Measurements from ENCODE around the gene INTS14.

Gene INTS14

GRCh38 chr15:65631503-65631902, 20.6 kb upstream of the INTS14 start:
- no peaks in the 10 kb centered on the region for H3K4me1 ChIP-seq (ENCODE audit: control insufficient read depth, insufficient read depth, low read depth, low read length)
- no peak overlapping the region for H4K91ac ChIP-seq (ENCODE audit: low read length)
- H3K9ac ChIP-seq (ENCODE audit: low read length): no peak overlapping the region
- H2BK5ac ChIP-seq (ENCODE audit: low read depth, low read length, poor library complexity, severe bottlenecking): no peak overlapping the region
- no peaks in the 10 kb centered on the region for H3K79me1 ChIP-seq (replicated peaks; ENCODE audit: low read length, poor library complexity, severe bottlenecking)
- no peak overlapping the region for H3K18ac ChIP-seq (ENCODE audit: low read depth in 1 of 2, low read length in 2 of 2)
- H3K23ac ChIP-seq (ENCODE audit: low read length in 2 of 2): no peak overlapping the region
- H3K27me3 ChIP-seq (ENCODE audit: control insufficient read depth in 1 of 2, insufficient read depth in 1 of 2, low read length in 2 of 2): no peaks in the 10 kb centered on the region
- H3K9me3 ChIP-seq (ENCODE audit: control insufficient read depth, low read length): no peaks in the 10 kb centered on the region
- no peak for DNase-seq
- H3K36me3 ChIP-seq (ENCODE audit: control insufficient read depth in 1 of 2, insufficient read depth in 2 of 2, low read depth in 1 of 2, low read length in 2 of 2): no peaks in the 10 kb centered on the region
- no peak overlapping the region for H4K8ac ChIP-seq (ENCODE audit: low read length)
- no peak overlapping the region for H2BK120ac ChIP-seq (ENCODE audit: low read depth, low read length)
- no peak overlapping the region for H2AFZ ChIP-seq (ENCODE audit: low read depth, low read length)
- H2AK5ac ChIP-seq (ENCODE audit: low read length, severe bottlenecking): no peak overlapping the region
- no peak overlapping the region for H3K4ac ChIP-seq (ENCODE audit: low read depth in 1 of 2, low read length in 2 of 2)
- H3K14ac ChIP-seq (ENCODE audit: low read length in 2 of 2): no peak overlapping the region
- H2BK15ac ChIP-seq (ENCODE audit: low read depth, poor library complexity, severe bottlenecking): no peak overlapping the region
- H3K4me2 ChIP-seq (ENCODE audit: low read length, poor library complexity, severe bottlenecking): no peak overlapping the region
- no peak overlapping the region for H3K27ac ChIP-seq (ENCODE audit: low read length, poor library complexity, severe bottlenecking)
- H3K4me3 ChIP-seq (ENCODE audit: insufficient read depth in 1 of 2, low read depth in 1 of 2, low read length in 2 of 2): no peak overlapping the region
- no peak overlapping the region for H2BK12ac ChIP-seq (ENCODE audit: low read length in 2 of 2)
- 95% methylated on average over 6 of the region's 6 CpGs for WGBS

DNA sequence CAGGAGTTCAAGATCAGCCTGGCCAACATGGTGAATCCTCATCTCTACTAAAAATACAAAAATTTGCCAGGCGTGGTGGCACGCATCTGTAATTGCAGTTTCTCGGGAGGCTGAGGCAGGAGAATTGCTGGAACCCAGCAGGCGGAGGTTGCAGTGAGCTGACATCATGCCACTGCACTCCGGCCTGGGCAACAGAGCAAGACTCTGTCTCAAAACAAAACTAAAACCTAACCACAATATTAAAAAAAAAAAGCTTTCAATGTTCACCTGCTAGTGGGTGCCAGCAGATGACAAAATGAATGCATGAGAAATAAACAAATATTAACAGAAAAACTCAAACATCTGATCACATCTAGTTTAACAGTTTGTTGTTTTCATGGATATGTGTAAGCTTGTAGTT, 19.8 kb upstream of the INTS14 start:
- Histone ChIP-seq H3K9me3 (ENCODE audit: control insufficient read depth, low read length) (no peaks in the 10 kb centered on the region), H3K27me3 (ENCODE audit: control insufficient read depth in 1 of 2, insufficient read depth in 1 of 2, low read length in 2 of 2) (no peaks in the 10 kb centered on the region)

DNA sequence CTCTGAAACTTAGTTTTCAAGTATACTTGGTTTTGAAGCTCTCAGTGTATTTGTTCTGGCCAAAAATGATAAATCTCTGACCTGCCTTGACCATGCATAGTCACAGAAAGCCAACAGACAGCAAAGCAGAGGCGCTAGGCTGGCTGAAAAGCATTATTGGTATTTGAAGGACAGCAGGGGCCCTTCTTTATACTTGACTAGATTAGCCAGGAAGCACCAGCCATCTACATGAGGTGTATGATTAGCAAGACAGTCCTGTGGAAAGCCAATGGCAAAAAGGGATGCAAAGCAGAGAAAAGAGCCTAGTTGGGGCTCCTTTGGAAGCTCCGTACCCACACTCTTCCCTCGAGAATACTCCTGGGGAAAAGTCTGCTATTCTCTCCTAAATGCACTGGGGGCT, 18.6 kb upstream of the INTS14 start:
- Histone ChIP-seq H3K4me3 (ENCODE audit: insufficient read depth in 1 of 2, low read depth in 1 of 2, low read length in 2 of 2) (no peak overlapping the region), H4K91ac (ENCODE audit: low read length) (no peak overlapping the region), H2BK12ac (ENCODE audit: low read length in 2 of 2) (no peak overlapping the region), H3K18ac (ENCODE audit: low read depth in 1 of 2, low read length in 2 of 2) (no peak overlapping the region), H3K4ac (ENCODE audit: low read depth in 1 of 2, low read length in 2 of 2) (no peak overlapping the region), H2BK120ac (ENCODE audit: low read depth, low read length) (no peak overlapping the region), H3K9me3 (ENCODE audit: control insufficient read depth, low read length) (no peaks in the 10 kb centered on the region), H3K4me2 (ENCODE audit: low read length, poor library complexity, severe bottlenecking) (no peak overlapping the region), H2BK5ac (ENCODE audit: low read depth, low read length, poor library complexity, severe bottlenecking) (no peak overlapping the region), H2BK15ac (ENCODE audit: low read depth, poor library complexity, severe bottlenecking) (no peak overlapping the region), H3K4me1 (ENCODE audit: control insufficient read depth, insufficient read depth, low read depth, low read length) (no peaks in the 10 kb centered on the region), H3K23ac (ENCODE audit: low read length in 2 of 2) (no peak overlapping the region), H3K27me3 (ENCODE audit: control insufficient read depth in 1 of 2, insufficient read depth in 1 of 2, low read length in 2 of 2) (no peaks in the 10 kb centered on the region), H3K9ac (ENCODE audit: low read length) (no peak overlapping the region), H3K79me1 (replicated peaks; ENCODE audit: low read length, poor library complexity, severe bottlenecking) (no peaks in the 10 kb centered on the region), H3K27ac (ENCODE audit: low read length, poor library complexity, severe bottlenecking) (no peak overlapping the region), H3K36me3 (ENCODE audit: control insufficient read depth in 1 of 2, insufficient read depth in 2 of 2, low read depth in 1 of 2, low read length in 2 of 2) (peaks cover 12 to 19% of the 10 kb centered on the region in 2 experiments), H2AK5ac (ENCODE audit: low read length, severe bottlenecking) (no peak overlapping the region), H2AFZ (ENCODE audit: low read depth, low read length) (no peak overlapping the region), H4K8ac (ENCODE audit: low read length) (no peak overlapping the region), H3K14ac (ENCODE audit: low read length in 2 of 2) (no peak overlapping the region)
- no peak for DNase-seq
- WGBS: 100% methylated on average over 3 of the region's 3 CpGs

More for the DNA sequence above, 19.8 kb upstream of the INTS14 start:
- Histone ChIP-seq H2BK12ac (ENCODE audit: low read length in 2 of 2) (no peak overlapping the region), H3K79me1 (replicated peaks; ENCODE audit: low read length, poor library complexity, severe bottlenecking) (no peaks in the 10 kb centered on the region), H3K27ac (ENCODE audit: low read length, poor library complexity, severe bottlenecking) (no peak overlapping the region), H3K18ac (ENCODE audit: low read depth in 1 of 2, low read length in 2 of 2) (no peak overlapping the region), H2BK120ac (ENCODE audit: low read depth, low read length) (no peak overlapping the region), H3K36me3 (ENCODE audit: control insufficient read depth in 1 of 2, insufficient read depth in 2 of 2, low read depth in 1 of 2, low read length in 2 of 2) (peaks cover 1 to 7% of the 10 kb centered on the region in 2 experiments), H3K23ac (ENCODE audit: low read length in 2 of 2) (no peak overlapping the region), H3K4me1 (ENCODE audit: control insufficient read depth, insufficient read depth, low read depth, low read length) (no peaks in the 10 kb centered on the region), H2AFZ (ENCODE audit: low read depth, low read length) (no peak overlapping the region), H2AK5ac (ENCODE audit: low read length, severe bottlenecking) (no peak overlapping the region), H2BK5ac (ENCODE audit: low read depth, low read length, poor library complexity, severe bottlenecking) (no peak overlapping the region), H3K4ac (ENCODE audit: low read depth in 1 of 2, low read length in 2 of 2) (no peak overlapping the region), H2BK15ac (ENCODE audit: low read depth, poor library complexity, severe bottlenecking) (no peak overlapping the region), H3K4me2 (ENCODE audit: low read length, poor library complexity, severe bottlenecking) (no peak overlapping the region), H3K4me3 (ENCODE audit: insufficient read depth in 1 of 2, low read depth in 1 of 2, low read length in 2 of 2) (no peak overlapping the region), H3K9ac (ENCODE audit: low read length) (no peak overlapping the region), H3K14ac (ENCODE audit: low read length in 2 of 2) (no peak overlapping the region), H4K91ac (ENCODE audit: low read length) (no peak overlapping the region), H4K8ac (ENCODE audit: low read length) (no peak overlapping the region)
- 96% methylated on average over 4 of the region's 5 CpGs for WGBS
- no peak for DNase-seq

DNA sequence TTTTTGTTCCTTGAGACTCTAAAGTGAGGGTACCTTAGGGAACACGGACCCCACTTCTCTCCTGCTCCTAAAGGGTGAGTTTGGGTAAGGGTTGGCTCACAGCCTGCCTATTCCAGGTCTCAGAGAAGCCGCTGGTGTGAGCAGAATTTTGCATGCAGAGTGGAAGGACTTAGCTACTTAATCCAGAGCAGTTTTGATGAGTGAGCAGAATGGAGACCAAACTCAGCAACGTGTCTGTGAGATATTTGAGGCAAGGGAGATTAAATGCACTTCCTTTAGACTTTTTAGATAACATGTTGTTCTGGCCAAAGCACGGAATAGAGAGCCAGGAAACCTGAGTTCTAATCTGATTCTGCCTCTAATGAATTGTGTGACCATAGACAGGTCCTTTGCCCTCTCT, 15.9 kb upstream of the INTS14 start:
- Histone ChIP-seq H4K8ac (ENCODE audit: low read length) (no peak overlapping the region), H3K14ac (ENCODE audit: low read length in 2 of 2) (no peak overlapping the region), H2BK120ac (ENCODE audit: low read depth, low read length) (no peak overlapping the region), H2AK5ac (ENCODE audit: low read length, severe bottlenecking) (no peak overlapping the region), H3K9ac (ENCODE audit: low read length) (no peak overlapping the region), H3K23ac (ENCODE audit: low read length in 2 of 2) (no peak overlapping the region), H3K9me3 (ENCODE audit: control insufficient read depth, low read length) (no peaks in the 10 kb centered on the region), H3K79me1 (replicated peaks; ENCODE audit: low read length, poor library complexity, severe bottlenecking) (no peaks in the 10 kb centered on the region), H3K4me1 (ENCODE audit: control insufficient read depth, insufficient read depth, low read depth, low read length) (no peaks in the 10 kb centered on the region), H3K36me3 (ENCODE audit: control insufficient read depth in 1 of 2, insufficient read depth in 2 of 2, low read depth in 1 of 2, low read length in 2 of 2) (peaks cover 16 to 32% of the 10 kb centered on the region in 2 experiments), H3K27me3 (ENCODE audit: control insufficient read depth in 1 of 2, insufficient read depth in 1 of 2, low read length in 2 of 2) (no peaks in the 10 kb centered on the region), H2BK15ac (ENCODE audit: low read depth, poor library complexity, severe bottlenecking) (no peak overlapping the region), H2BK12ac (ENCODE audit: low read length in 2 of 2) (no peak overlapping the region), H3K27ac (ENCODE audit: low read length, poor library complexity, severe bottlenecking) (no peak overlapping the region), H2BK5ac (ENCODE audit: low read depth, low read length, poor library complexity, severe bottlenecking) (no peak overlapping the region), H3K4me3 (ENCODE audit: insufficient read depth in 1 of 2, low read depth in 1 of 2, low read length in 2 of 2) (no peak overlapping the region), H2AFZ (ENCODE audit: low read depth, low read length) (no peak overlapping the region), H3K4me2 (ENCODE audit: low read length, poor library complexity, severe bottlenecking) (no peak overlapping the region), H3K18ac (ENCODE audit: low read depth in 1 of 2, low read length in 2 of 2) (no peak overlapping the region), H3K4ac (ENCODE audit: low read depth in 1 of 2, low read length in 2 of 2) (no peak overlapping the region), H4K91ac (ENCODE audit: low read length) (no peak overlapping the region)
- no peak for DNase-seq
- 70% methylated on average over 4 of the region's 4 CpGs for WGBS
